Measurements from ENCODE around the gene CYP3A7.
A peak's percentile ranks its signal among the peaks of the same experiment; 100 is the strongest.
"Not testable (repeated sequence)": the region's sequence is repeated elsewhere in the genome, so short reads cannot be mapped to it uniquely, and the experiment has no call there.

CYP3A7 gene

DNA sequence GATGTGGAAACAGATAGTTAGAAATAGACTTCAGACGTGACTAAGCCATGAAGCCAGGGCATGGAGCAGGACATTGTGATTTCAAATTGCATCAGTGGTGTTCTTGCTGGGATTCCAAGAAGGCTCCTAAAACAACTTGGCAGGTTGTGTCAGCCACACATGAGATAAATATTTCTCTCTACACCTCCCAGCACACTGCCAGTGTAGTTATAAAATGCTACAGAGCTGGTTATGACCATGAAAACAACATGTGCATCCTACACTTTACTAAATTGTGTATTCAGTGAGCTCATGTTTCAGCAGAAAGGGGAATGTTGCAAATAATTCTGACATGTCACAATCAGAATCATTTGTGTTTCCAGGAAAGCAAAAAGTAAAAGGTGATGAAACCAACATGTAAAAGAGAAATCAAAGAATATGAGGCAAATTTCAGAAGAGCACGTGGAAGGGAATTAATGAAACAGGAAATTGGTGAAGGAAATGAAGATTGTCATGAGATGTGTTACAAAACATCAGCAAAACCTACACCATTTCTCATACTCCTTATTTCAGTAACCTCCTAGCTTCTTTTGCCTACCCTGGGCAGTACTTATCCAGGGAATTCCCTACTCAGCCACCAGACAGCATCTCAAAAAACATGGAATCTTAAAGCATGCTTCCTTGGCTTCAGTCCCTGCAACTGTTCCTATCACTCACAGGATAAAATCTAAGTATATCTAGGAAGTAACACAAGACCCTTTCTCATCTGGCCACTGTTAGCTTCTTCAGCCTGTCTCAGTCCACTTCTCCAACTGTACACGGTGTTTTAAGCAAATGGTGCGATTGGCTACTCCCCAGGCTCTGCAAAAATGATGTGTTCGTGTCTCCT, 5.8 kb upstream of the CYP3A7 start:
- no peak for DNase-seq

GRCh38 chr7:99739699-99740572, 4.9 kb upstream of the CYP3A7 start:
- DNase-seq: no peak

- DNase-seq: no peak
These were observed 2.7 kb upstream of the CYP3A7 start for GRCh38 chr7:99737726-99738125.

DNA sequence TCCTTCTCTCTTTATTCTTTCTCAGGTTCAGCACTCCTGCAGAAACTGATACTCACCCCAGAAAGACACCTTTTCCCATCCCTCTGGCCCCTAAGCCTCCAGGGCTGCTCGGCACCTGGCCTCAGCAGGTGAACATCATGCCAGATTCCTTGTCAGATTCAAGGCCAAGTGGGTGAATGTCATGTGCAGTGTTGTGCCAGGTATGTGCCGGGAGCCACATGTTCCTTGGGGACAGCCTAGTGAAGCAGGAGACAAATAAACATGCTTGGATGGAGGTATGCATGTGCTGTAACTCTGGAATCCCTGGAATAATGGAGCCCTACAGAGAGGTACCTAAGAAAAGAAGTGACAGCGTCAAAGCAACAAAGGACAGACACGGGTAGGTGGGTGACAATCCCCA, 1.7 kb upstream of the CYP3A7 start:
- not testable (repeated sequence) for DNase-seq

DNA sequence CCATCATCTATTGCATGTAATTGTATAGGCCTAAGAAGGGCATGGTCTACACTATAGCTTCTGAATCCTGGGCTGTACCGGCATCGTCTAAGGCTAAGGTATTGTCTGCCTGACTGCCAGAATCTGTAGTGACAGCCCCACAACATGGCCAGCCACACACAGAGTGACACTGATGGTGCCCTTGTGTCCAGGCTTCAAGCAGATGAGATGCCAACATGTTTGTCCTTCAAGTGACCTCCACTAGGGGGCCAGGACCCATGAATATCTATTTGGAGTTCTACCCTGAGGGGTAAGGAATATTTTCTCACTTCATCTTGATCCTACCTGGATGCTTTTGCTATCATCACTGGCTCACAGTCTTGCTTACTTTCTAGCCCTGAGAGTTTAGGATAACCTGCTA, 1.5 kb downstream of the CYP3A7 start:
- no peak for DNase-seq

GRCh38 chr7:99733003-99733402, 2.0 kb downstream of the CYP3A7 start:
- DNase-seq: no peak

GRCh38 chr7:99731638-99732374, 3.2 kb downstream of the CYP3A7 start:
- no peak for DNase-seq

DNA sequence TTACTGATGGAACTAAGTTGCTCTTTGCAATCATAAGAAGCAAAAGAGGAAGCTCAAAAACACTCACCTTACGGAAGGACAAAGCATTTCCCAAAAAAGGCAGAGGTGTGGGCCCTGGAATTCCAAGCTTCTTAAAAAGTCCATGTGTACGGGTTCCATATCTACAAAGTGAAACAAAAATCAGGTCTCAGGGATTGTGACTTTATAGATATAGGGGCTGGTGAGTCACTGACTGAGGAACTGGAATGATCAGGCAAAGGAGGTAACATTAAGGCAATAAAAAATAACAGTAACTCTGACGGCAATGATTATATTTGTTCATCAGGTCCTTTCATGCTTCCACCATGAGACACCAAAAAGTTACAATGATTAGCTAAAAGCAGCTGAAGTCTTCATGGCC, 4.0 kb downstream of the CYP3A7 start:
- no peak for DNase-seq

DNA sequence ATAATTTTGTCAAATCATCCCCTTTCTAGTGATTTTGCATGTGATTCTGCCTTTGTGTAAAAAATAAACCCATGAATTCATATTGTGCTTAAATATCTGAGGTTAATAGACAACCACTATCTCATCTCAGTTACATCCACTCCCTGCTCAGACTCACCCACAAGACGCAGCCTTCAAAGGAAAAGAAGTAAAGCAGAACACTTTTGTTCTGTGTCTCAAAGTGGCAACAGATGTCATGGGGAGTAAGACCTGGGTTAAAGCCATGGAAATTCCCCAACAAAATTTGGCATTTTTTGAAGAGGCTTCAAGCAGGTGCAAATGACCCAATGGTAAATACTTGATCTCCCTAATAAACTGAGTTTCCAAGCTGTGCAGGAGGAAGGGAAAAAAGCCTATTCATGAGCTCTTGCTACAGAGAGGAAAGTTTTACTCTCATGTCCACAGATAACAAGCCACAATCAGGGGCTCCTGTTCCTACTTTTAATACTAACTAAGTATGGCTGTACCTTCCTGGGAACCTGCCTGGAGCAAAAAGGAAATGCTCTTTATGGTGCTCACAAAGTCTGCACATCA, 4.7 kb downstream of the CYP3A7 start:
- DNase-seq: no peak

DNA sequence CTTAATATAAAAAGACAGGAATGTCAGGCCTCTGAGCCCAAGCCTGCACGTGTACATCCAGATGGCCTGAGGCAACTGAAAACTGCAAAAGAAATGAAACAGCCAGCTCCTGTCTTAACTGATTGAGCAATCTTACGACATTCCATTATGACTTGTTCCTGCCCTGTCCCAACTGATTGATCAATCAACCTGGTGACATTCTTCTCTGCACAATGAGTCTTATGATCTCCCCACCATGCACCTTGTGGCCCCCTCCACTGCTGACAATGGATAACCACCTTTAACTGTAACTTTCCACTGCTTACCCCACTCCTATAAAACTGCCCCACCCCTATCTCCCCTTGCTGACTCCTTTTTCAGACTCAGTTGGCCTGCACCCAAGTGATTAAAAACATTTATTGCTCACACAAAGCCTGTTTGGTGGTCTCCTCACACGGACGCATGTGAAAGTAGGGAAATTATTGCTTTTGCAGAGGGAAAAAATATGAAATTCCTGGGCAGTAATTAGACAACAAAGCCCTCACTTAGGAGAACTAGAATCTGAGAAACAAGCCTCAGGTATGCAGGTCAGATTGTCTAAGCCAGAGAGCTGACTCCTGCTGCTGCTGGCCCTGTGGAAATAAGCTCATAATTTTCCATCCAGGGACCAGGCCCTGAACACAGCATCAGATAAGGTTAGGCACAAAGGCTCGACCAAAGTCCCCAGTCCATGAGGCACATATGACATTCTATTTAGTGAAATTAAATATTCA, 5.3 kb downstream of the CYP3A7 start:
- peak; percentile 66 for DNase-seq

DNA sequence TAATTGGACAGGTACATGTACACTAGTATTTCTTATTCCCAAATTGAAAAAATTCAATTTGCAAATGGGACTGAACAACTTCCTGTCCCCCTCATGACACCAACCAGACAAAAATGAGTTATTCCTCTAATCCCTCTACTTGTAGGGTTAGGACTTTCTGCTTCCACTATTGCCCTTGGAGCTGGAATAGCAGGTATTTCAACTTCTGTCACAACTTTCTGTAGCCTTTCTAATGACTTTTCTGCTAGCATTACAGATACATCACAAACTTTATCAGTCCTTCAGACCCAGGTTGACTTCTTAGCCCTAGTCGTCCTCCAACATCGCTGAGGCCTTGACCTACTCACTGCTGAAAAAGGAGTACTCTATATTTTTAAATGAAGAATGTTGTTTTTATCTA, 6.4 kb downstream of the CYP3A7 start:
- no peak for DNase-seq

DNA sequence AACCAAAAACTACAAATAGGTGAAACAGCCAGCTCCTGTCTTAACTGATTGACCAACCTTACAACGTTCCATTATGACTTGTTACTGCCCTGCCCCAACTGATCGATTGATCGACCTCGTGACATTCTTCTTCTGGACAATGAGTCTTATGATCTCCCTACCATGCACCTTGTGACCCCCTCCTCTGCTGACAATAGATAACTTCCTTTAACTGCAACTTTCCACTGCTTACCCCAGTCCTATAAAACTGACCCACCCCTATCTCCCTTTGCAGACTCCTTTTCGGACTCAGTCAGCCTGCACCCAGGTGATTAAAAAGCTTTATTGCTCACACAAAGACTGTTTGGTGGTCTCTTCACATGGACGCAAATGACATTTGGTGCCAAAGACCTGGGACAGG, 11.8 kb downstream of the CYP3A7 start:
- not testable (repeated sequence) for DNase-seq

DNA sequence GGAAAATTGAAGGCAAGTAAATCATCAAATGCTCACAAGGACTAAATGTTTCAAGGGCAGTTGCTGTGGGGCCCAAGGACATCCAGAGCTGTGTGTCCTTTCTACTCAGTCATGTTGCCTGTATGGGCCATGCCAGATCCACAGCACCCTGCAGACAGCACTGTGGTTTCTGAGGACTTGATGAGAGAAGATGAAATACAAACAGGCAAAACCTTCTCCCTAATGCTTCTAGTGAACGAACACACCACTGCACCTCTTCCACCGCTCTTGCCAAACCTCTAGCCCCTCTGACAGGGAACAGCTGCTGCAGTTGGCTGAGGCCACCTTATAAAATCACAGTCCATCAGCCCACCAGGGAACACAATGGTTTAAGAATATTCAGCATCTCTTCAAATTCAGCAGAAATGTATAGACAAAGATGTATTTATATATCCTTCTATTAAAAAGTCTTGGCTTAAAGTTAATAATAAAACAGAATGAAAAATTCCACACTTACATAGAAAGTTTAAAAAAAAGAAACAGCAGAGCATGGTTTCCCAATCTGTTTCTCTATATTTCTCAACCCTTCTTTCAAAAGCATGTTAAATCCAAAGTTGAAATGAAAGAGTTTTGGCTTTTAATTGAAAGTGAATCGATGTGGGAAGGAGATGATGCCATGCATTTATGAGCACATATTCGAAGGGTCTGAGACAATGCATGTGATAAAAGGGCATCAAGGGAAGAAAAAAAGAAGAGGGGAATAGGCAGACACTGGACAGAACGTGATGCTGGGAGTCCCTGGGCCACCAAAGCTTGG, 14.0 kb downstream of the CYP3A7 start:
- DNase-seq: no peak

DNA sequence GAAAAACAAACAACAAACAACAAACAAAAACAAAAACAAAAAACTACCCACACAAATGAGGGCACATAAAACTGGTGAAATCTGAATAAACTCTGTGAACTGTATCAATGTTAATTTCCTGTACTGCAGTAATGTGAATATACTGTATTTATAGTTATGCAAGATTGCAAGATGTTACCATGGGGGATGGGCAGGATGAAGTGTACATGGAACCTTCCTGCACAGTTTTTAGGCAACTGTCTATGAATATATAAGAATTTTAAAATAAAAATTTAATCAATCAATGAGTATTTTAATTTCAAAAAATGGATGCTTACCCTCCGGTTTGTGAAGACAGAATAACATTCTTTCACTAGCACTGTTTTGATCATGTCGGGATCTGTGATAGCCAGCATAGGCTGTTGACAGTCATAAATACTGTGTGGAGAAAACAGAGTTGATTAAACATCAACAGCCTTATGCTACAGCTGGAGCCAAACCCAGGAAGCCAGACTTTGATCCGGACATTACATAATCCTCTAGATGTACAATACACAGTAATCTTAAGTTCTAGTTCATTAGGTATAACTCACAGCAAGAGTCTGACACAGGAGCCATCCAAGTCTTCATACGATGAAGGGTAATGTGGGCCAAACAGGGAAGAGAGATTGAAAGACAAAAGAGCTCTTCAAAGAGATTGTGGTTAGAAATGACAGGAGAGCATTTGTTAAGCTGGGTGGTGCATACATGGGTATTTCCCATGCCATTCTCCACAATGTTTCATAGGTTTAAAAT, 14.8 kb downstream of the CYP3A7 start:
- no peak for DNase-seq

- no peak for DNase-seq
These were observed 20.9 kb downstream of the CYP3A7 start for GRCh38 chr7:99713995-99714570.

DNA sequence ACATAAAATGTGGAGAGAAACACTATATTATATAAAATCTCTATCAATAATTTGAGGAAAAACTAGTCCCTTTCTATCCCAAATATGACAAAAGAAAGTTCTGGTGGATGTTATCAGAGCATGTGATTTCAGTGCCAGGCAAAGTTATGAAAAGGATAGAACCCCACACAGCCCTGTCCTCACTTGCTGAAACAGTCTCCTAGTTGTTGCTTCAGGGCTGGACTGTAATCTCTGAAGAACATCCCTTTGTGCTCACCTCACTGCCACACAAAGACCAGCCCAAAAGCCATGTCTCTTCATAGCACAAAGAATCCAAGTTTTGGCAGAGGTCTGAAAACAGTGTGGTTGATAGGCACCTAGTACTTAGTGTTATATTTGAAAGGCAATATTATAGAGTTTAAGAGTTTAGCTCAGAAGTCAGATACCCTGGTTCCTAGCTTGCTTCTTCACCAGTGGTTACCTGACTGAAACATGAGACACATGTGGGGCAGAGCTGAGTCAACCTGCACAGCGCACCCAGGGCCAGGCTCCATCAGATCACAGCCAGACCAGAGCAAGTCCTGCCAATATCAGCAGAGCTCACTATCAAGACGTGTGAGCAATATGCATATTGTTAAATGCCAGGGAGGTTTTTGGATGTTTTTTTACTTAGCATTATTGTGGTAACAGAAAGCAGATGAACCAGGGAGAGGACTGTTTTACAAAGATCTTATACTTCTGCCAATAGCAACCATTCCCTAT, 25.0 kb downstream of the CYP3A7 start:
- no peak for DNase-seq

DNA sequence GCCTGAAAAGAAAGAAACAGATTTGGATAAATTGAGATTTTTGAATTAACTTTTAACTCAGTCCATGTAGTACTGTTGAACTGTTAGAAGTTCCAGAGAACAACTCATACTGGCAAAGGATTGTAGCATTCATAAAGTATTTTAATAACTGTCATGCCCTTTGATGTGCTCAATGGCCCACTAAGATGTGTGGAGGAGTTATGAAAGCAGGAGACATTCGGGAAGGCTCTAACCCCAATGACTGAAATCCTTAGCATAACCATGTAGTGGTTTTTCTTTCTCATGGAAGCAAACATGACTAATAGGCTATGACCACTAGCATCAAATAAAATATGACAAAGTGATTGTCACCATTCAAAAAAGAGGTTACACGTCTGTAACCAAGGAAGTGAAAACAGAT, 25.7 kb downstream of the CYP3A7 start:
- no peak for DNase-seq

DNA sequence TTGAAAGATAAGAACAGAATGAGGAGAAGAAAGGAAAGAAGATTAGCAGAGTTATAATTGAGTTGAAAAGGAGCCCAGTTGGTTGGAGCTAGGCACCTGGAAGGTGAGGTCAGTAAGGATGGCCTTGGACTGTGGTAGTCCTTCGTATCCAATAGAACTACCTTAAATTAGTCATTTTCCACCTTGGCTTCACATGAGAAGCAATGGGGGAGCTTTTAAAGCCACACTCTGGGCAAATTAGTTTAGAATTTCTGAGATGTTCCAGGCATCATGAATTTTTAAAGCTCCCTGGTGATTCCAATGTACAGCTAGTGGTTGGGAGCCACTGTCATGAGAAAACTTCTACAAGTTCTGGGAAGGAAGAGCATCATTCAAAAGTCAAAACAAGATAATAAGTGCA, 27.9 kb downstream of the CYP3A7 start:
- no peak for DNase-seq

DNA sequence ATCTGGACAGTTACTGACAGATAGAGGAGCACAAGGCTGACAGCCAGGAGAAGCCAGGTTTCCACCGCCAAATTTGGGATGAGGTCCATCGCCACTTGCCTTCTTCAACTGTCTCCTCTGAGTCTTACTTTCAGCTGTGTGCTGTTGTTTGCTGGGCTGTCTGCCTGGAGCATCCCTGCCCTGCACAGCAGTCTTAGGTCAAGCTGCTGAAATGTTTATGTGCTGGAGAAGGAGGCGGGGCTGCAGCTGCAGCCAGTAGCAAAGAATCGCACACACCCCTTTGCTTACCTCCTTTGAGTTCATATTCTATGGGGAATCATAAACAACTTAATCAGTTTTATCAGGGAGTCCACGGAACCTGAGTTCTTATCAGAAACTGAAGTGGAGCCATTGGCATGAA, 35.0 kb downstream of the CYP3A7 start:
- DNase-seq: no peak
